Measurements from ENCODE around the gene TAT. TPM values are rescaled to one million over a fixed set of nuclear protein-coding genes. Genes with fewer than 3 reads are reported as not detected.
"Not testable (repeated sequence)": the region's sequence is repeated elsewhere in the genome, so short reads cannot be mapped to it uniquely, and the experiment has no call there.

The TAT gene
- total RNA-seq, 1 experiment from 2014 or later, result 0.68 TPM

DNA sequence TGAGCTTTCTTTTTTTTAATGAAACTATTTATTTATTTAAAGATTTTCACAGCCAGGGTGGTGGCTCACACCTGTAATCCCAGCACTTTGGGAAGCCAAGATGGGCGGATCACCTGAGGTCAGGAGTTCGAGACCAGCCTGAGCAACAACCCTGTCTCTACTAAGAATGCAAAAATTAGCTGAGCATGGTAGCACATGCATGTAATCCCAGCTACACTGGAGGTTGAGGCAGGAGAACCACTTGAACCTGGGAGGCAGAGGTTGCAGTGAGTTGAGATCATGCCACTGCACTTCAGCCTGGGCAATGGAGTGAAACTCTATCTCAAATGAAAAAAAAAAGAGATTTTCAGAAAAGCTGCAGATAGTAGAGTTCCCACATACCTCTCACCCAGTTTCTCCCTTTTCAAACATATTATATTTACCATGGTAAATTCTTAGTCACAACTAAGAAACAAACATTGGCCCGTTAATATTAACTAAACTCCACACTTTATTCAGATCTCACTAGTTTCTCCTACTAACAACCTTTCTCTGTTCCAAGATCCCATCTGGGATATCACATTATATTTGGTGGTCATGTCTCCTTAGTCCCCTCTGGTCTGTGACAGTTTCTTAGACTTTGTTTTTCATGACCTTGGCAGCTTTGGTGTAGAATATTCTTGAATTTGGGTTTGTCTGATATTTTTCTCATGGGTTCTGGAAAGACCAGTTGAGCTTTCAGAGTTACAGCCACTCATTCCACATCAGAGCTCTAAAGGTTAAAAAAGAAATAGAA, 7.8 kb upstream of the TAT start (continued):
- no peak for TF ChIP-seq HMGXB4 (CRISPR knock-in tag; IDR thresholded peaks at IDR 0.05)
- no peak for TF ChIP-seq ZNF281 (CRISPR knock-in tag; IDR thresholded peaks at IDR 0.05)
- no peak for TF ChIP-seq ARID4B (CRISPR knock-in tag; IDR thresholded peaks at IDR 0.05; ENCODE audit: borderline replicate concordance)
- TF ChIP-seq MYBL2 (CRISPR knock-in tag; IDR thresholded peaks at IDR 0.05), result no peak

- POLR2A ChIA-PET; H3K27ac Mint-ChIP-seq; H3K9me3 Mint-ChIP-seq; H3K4me1 Mint-ChIP-seq; H3K4me3 Mint-ChIP-seq; H3K36me3 Mint-ChIP-seq; ATAC-seq; DNase-seq (ENCODE audit: low spot score): not testable (repeated sequence)
- H3K27me3 Mint-ChIP-seq (ENCODE audit: low read depth), result peaks cover 25% of the 10 kb centered on the region
- CTCF ChIA-PET, result interaction anchor here (0.9 kb wide), 1 partner anchor 29 kb away, joined by 4 read pairs; no protein-coding TSS in a partner anchor
Observed at GRCh38 chr16:71582553-71582848, 5.6 kb upstream of the TAT start.

DNA sequence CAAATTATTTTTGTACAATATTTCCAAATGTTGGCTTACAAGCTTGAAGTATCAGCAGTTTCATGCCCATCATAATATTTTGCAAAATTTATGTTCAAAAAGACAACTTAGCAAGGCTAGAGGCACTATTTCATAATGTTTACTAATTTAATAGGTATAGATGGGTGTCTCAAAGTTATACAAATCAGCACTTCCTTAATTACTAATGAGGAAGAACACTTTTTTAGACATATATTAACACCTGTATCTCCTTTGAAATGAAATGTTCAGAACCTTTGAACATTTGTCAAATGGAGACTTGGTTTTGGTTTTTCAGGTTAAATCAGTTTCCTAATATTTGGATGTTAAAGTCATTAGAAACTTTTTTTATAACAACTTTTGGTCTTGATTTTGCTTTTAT, 2.2 kb downstream of the TAT start:
- no peaks in the 10 kb centered on the region for H3K9me3 Mint-ChIP-seq
- H3K27me3 Mint-ChIP-seq (ENCODE audit: low read depth), result peaks cover 27% of the 10 kb centered on the region
- ATAC-seq, result no peak
- H3K27ac Mint-ChIP-seq, result no peak overlapping the region
- no peaks in the 10 kb centered on the region for H3K4me1 Mint-ChIP-seq
- CTCF ChIA-PET, result interaction anchor here (3.1 kb wide), 1 partner anchor 36 kb away, joined by 11 read pairs; no protein-coding TSS in a partner anchor
- POLR2A ChIA-PET, result no interaction called here
- no peak overlapping the region for H3K4me3 Mint-ChIP-seq
- no peaks in the 10 kb centered on the region for H3K36me3 Mint-ChIP-seq
- no peak for DNase-seq (ENCODE audit: low spot score)
- TF ChIP-seq IRF2 (CRISPR knock-in tag; IDR thresholded peaks at IDR 0.05; ENCODE audit: borderline replicate concordance, low read depth), result no peak
- TF ChIP-seq SMAD3 (CRISPR knock-in tag; IDR thresholded peaks at IDR 0.05; ENCODE audit: borderline replicate concordance), result no peak
- TF ChIP-seq ZNF281 (CRISPR knock-in tag; IDR thresholded peaks at IDR 0.05), result no peak
- no peak for TF ChIP-seq ZNF423 (CRISPR knock-in tag; IDR thresholded peaks at IDR 0.05)
- TF ChIP-seq ZNF219 (CRISPR knock-in tag; IDR thresholded peaks at IDR 0.05; ENCODE audit: borderline replicate concordance), result no peak
- TF ChIP-seq TEAD1 (CRISPR knock-in tag; IDR thresholded peaks at IDR 0.05), result no peak
- TF ChIP-seq, protein P1, sequence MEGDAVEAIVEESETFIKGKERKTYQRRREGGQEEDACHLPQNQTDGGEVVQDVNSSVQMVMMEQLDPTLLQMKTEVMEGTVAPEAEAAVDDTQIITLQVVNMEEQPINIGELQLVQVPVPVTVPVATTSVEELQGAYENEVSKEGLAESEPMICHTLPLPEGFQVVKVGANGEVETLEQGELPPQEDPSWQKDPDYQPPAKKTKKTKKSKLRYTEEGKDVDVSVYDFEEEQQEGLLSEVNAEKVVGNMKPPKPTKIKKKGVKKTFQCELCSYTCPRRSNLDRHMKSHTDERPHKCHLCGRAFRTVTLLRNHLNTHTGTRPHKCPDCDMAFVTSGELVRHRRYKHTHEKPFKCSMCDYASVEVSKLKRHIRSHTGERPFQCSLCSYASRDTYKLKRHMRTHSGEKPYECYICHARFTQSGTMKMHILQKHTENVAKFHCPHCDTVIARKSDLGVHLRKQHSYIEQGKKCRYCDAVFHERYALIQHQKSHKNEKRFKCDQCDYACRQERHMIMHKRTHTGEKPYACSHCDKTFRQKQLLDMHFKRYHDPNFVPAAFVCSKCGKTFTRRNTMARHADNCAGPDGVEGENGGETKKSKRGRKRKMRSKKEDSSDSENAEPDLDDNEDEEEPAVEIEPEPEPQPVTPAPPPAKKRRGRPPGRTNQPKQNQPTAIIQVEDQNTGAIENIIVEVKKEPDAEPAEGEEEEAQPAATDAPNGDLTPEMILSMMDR (IDR thresholded peaks at IDR 0.05), result no peak
